HK-2 (cell line): Measurements from ENCODE around the gene CYTIP.
"Not testable (repeated sequence)": the region's sequence is repeated elsewhere in the genome, so short reads cannot be mapped to it uniquely, and the experiment has no call there.

ENCODE experiments used
- DNase-seq: peaks from one replicate; pipeline ENCODE4 v3.0.0-alpha.2; 2018; ENCODE audit not compliant: unreplicated experiment

The CYTIP gene

DNA sequence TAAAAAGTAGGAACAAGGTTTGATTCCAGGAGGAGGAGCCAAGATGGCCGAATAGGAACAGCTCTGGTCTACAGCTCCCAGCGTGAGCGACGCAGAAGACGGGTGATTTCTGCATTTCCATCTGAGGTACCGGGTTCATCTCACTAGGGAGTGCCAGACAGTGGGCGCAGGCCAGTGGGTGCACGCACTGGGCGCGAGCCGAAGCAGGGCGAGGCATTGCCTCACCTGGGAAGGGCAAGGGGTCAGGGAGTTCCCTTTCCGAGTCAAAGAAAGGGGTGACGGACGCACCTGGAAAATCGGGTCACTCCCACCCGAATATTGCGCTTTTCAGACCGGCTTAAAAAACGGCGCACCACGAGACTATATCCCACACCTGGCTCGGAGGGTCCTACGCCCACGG, 75.4 kb downstream of the CYTIP start:
- DNase-seq = not testable (repeated sequence)

DNA sequence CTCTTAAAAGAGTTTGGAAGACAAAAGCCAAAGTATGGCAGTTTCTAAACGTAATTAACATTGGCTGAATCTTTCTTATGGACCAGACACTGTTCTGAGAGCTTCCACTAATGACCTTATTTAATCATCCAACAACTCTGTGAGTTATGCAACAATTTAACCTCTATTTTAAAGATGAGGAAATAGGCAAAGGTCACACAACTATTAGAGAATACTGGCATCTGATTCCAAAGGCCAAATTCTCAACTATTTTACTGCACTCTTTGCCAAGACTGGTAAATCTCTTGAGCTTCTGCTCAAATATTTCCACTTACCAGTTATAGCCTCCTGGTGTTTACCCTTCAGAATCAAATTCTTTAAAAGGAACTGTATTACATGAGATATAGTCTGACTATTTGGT, 76.2 kb downstream of the CYTIP start:
- no peak for DNase-seq
